GM19240 (cell line): ENCODE results near the gene IMMP2L.

Experiments
- DNase-seq: peaks from one replicate; pipeline ENCODE4 v3.0.0; 2011; ENCODE audit warnings: low spot score; ENCODE audit not compliant: insufficient read length

IMMP2L gene

DNA sequence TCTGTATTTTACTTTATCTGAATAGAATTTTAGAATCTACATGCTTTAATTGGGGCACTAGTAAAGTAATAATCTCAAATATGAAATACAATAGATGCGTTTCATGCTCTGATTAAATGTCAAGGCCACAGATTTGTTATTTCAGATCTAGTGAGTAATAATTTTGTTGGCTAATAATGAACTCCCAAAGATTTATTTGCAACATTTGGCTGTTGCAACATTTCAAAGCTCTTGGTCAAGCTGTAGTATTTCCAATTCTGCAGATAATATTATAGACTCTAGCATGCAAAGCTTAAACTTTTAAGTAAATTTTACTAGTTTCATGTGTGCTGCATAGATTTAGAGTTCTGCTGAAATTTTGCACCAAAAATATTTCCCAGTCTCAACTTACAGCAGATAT lies 454.7 kb downstream of the IMMP2L start:
- no peak for DNase-seq

DNA sequence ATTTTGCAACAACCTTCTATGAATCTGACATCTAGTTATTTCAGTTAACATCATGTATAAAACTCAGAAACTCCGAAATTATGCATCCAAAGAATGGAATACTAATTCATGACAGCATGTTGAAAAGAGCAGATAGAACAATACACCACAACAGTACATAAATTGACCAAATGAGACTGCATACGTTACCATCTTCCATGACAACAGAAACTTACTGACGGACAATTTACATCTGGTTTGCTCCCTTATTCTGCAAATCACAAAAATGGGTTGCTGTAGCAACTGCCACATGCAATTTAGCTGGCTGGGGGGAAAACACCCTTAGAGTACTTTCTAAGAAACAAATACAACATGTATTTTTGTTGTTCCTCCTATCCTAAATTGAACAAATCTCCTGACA lies 457.0 kb downstream of the IMMP2L start:
- no peak for DNase-seq

DNA sequence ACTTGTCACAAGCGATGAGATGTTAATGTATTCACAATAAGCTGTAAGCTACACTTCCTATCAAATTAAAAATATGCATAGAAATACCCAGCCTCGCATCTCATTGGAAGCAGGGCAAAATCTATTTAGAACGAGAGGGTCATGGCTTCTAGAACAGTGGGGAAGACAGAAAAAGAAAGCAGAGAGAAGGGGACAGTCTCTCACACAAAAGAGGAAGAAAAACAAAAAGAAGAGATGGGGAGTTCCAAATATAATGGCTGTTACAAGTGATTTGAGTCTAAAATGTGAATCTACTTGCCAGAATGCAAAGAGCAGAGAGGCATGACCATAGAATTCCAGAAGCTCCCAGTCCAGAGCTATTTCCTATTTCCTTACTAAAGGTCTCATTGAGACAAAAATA lies 457.6 kb downstream of the IMMP2L start:
- no peak for DNase-seq

DNA sequence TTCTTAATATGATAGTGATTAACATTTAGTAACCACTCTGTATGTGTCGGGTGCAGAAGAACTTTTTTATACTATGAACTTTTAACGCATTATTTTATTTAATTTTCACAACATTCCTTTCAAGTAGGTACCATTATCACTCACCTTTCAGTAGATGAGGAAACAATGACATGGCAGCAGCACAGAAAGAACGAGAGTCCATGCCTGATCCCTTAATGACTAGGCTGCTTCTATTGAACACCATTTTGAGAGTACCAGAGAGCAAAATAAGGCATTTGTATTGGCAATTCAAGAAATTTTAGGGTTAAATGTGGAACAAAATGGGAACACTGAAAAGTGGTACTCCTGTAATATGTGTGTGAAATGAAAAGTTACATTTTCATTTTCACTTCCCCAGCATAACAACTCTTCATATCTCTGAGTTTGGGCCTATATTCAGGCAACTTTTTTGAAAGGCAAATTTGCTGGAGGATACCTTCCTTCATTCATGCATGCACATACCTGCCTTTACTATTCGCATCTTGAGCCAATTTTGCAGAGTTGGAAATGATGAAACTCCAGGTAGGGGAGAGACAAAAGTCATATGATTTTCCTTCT lies 458.5 kb downstream of the IMMP2L start:
- DNase-seq, result no peak

DNA sequence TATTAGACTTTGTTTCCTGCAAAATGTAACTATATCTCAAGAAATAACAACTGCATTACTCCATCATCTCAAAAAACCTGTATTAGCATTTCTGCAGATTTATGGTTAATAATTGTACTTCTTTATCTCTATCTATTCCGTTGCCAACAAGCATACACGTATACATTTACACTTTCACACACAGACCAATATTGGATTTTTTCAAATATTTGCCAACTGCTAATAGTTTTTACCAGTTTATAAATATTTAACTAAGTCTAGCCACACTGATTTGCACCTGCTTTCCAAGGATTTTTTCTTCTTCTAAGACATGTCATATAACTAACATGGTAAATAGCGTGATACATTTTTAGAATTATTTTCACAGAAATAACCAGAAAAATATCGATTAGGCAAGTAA lies 459.2 kb downstream of the IMMP2L start:
- no peak for DNase-seq

DNA sequence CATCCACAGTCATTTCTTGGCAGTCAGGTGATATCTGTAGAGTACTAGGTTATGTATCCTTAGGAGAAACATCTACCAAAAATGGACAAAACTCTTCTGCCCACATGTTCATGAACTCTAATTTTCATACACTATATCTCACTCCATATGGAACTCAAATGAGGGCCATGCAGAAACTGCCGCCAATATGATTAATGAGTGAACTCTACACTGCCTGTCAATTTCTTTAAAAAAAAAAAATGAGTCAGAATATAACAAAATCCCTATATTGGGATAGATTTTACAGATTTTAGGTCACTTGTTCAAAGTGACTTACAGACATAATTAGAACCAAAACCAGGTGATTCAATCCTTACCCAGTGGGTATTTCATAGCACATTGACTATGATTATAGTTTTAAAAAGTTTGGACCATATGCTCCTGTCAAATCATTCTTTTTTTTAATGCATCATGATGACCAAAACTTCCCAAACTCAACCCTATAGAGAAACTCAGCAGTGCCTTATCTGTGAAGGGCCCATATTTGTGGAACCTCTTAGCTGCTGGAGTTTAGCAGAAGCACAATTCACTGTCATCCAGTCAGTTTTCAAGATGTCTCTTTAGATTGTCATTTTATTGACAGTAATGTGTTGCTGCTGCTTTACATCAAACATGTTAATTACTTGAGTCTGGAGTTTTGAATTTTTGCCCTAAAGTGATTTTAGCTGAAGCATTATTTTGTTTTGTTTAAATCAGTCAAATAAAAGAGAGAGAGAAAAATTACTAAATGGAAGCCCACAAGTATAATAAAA lies 460.2 kb downstream of the IMMP2L start:
- no peak for DNase-seq

DNA sequence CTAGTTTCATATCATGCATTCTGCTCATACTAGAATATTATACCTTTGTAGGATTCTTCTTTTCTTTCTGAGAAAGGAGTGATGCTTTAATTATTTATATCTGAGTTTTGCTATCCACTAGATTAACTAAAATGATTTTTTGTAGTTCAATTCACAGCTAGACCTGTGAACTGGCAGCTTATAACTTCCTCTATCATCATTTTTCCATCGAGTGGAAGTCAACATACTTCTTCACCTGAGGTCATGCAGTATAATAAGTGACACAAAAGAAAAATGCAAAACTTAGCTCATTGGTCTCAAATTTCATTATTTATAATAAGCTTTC lies 463.4 kb downstream of the IMMP2L start:
- no peak for DNase-seq

DNA sequence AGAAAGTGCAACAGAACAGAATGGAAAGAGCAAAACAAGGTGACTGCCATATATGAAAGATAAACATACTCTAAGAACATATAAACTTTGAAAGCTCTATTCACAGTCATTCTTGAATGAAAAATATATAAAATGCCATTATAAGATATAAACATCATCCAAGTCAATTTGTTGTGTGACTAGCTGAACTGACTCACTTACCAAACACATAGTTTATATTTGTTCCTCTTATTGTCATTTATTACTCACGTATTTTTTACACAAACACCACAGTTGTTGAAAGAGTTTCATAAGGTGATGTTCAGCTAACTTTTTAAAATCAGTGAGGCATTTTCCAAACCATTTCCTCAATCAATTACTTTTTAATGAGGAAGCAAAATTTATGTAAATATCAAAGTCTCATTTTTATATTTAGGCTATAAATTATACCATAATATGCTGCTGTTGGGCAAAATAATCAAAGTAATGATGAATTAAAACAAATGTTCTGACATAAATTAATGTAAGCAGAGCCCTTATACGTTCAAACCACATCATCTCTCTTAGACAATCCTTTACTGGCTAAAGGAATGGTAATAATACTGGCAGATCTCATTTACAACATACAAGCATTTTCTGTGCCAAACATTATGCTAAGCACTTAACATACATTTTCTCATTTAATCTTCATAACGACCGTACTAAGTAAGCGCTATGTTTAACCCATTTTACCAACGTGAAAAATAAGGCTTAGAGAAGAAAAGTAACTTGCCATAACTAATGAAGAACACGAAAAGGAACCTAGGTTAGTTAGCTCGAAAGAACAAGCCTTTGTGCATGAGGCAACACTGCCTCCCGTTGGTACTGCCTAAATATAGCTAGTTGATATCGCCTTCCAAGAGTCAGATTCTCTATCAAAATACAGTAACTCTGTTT lies 464.0 kb downstream of the IMMP2L start:
- no peak for DNase-seq

DNA sequence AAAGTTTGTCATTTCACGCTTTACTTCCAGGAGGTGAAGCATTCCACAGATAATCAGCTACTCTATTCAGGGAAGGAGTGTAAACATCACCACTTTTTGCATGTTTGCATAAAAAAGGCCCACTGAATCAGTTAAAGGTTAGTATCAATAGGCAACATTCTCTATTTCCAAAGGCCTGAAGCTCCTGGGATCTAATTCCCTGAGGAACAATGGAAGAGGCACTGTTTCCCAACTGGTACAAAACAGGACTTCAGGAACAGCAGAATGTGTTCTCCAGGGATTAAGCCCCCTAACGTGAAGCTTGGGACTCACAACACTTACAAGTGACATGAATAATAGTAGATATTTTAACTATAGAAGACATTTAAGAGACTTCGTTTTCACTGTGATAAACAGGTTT lies 465.3 kb downstream of the IMMP2L start:
- DNase-seq, result no peak

DNA sequence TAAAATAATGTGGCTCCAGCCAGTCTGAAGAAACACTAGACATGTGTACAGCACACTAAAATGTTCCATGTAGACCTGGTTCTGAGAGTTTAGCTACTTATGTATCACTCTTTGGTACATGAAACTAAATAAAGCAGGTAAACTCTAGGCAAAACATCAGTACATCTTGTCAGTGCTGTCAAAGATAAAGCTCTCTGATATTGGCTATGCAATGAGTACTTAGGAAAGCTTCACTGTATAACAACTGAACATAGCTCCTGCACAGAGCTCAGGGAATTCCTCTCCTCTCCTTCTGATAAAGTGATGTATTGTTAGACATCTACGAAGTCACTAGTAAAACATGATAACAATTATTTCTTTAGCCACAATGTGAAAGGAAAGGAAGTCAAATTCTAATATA lies 467.9 kb downstream of the IMMP2L start:
- DNase-seq, result no peak

DNA sequence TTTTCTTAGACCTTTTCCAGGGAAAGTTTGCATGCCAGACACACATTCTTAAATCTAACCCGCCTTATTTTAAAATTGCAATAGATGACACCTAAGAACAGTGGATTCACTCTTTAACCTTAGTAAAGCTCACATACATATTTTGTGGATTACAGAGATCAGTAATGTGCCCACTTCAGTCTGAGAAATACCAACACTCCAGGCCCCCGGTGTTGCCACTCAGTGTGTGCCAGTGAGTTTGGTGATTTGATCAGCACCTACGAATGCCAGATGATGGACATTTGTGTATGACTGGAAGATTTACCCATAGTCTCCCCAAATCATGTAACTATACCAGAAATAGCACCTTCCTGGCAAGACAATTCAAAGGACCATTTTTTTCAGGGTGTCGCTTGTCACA lies 468.8 kb downstream of the IMMP2L start:
- no peak for DNase-seq

DNA sequence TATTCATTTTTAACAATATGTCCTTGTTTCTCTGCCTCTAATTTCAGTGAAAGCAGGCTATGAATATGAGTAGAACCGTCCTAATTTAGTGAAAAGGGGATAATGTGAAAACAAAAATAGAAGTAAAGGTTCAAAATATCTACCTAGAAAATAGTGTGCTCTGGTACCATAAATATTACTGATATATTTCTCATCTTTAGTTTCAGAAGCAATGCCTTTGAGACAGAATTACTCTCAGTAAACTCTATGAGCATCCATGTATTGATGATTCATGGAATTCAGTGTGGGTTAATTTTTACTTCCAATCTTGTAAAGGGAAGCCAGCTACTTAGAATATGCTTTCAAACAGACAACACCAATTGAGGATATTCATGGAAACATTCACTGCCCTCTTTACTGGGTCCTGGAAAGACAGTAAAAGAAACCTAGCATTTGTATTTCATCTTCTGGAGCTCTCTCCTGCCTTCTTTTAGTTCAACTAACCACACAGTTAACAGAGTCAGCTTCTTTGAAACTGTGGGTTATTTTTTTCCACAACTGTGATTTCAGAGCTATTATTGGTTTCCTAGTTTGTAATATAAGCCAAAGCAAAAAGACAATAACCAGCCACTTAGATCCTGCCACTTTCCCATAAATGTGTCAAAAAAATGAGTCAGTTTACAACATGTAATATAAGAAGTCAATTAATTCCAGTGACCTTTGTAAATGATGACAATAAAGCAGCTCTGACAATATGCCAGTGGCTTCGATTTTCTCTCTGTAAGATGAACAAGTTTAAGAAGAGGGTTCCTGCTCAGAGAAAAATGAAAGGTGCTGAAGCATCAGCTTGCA lies 469.7 kb downstream of the IMMP2L start:
- no peak for DNase-seq

DNA sequence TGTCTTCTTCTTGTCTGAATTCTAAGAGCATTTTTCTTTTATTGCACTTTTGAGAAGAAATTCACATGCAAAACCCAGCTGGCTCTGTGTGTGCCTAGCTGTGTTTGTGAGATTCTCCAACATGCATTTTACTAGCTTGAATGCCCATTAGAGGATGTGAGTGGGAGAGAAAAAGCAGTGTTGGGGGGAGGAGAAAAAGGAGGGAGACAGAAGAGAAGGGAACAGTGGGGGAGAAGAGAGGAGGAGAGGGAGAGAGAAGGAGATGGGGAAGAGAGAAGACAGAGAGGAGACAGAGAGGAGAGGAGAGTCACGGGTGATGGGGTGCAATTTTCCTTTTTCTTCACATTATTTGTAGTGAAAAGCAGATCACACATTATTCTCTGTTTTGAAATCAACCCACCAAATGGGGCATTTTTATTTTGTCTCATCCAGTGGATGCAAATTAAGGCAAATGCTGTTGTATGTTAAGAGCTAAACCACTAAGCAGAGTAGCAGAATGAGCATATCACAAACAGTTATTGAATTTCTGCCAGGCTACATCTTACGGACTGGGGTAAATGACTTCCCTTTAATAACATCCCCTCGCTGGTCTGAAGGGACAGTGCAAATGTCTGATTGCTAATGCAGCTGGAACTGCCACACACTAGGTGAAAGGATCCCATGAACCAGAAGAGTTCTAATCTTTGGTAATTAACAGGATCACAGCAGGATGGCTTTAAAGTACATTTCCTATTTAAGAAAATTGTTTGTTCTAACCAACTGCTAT lies 470.5 kb downstream of the IMMP2L start:
- no peak for DNase-seq

DNA sequence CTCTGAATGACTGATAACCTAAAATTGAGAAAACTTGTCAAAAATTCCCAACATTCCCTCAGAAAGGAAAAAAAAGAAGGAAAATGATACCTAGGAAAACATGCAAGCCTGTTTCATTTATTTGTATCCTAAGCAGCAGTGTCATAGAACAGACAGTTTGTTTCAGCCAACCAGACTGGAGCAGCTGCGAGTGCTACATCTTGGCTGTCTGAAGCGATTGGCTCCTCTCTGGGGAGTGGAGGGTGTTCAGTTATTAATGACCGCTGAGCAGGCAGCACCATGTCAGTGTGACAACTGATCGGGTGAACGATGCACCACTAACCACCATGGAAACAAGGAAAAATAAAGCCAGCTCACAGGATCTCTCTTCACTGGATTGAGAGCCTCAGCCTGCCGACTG lies 471.4 kb downstream of the IMMP2L start, which contains the start of gene LRRN3:
Gene LRRN3, plus strand, starts transcription at position 282 of the 400 bp plus-strand sequence. CDS start 31,646 bp downstream, outside the sequence.
- no peak for DNase-seq

DNA sequence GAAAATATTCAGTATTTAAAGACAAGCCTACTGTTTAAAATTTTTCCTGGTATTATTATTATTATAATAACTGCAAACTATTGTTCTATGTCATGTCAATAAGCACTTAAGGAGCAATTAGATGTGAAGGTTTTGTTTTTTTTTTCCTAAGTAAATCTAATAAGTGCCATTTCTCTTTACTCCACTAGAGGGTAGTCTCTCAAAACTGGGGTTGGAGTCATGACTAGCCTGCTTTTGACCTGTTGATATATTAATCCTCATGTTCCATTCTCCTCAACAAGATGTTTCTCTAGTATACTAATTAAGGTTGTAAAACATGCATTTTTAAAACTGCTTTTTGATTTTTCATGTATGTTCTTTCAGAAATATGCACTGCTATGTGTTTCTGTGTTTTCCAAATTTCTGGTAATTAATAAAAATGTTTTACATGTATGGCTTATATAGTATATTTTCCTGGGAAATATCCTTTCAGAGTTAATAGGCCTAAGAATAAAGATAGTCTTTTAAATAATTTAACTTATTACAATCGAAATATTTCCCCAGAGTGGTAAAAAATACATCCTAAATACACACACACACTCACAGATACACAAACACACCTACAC lies 472.4 kb downstream of the IMMP2L start:
- no peak for DNase-seq

DNA sequence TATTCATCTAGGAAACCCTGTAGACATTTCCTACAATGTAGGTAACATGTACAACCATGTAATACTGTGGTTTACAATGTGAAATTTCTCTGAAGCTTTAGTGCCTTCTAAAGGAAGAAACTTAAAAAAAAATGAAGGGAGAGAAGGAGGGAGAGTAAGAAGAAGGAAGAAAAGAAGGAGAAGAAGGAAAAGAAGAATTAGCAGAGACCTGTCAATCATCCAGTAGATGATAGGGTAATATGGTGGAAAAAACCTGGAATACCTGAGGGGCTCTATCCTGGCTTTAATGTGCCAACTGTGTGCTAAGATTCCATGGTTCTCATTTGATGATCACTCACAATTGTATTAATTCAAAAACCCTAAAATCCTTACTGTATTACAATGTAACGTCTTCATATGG lies 474.0 kb downstream of the IMMP2L start:
- DNase-seq, result no peak

DNA sequence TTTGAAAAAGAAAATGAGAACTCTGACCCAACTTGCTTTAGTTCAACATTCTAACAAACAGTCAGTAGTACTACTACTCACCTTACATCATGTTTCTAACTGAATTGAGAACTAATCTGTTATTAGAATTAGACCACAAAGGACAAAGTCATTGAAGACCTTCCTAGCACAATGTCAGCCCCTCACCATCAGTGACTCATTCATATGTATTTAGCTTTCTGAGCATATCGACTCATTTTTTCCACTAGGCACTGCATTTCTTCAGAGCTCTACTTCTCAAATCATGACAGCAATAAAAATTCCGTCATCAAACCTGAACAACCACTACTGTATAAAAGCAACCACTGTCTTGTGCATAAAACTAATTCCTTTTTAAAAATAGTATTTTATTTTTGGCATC lies 475.8 kb downstream of the IMMP2L start:
- no peak for DNase-seq

DNA sequence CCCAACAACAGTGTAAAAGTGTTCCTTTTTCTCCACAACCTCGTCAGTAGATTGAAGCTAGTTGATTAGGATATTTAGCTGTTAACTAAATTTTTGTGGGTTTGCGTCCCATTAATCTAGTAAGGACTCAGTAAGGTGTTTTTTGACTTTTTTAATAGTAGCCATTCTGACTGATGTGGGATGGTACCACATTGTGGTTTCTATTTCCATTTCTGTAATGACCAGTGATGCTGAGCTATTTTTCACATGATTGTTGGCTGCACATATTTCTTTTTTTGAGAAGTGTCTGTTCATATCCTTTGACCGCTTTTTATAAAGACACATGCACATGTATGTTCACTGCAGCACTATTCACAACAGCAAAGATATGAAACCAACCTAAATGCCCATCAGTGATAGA lies 476.9 kb downstream of the IMMP2L start:
- DNase-seq, result no peak

DNA sequence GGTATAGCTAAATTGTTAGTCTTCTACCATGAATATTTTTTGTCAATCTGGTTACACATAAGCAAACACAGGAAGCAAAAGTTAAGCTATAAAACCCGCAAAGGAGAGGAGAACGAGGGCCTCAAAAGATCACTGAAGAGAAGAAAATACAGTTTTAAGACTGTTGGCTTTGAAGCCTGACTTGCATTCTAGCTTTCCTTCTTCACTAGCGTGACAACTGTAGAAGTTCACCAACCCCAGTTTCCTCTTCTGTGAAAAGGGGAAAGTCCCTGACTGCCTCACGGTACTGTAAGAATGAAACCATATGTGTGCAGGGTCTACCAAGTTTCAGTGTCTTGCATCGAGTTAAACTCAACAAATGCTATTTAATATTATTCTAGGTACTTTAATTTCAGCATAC lies 478.9 kb downstream of the IMMP2L start:
- peak; percentile 23 for DNase-seq

DNA sequence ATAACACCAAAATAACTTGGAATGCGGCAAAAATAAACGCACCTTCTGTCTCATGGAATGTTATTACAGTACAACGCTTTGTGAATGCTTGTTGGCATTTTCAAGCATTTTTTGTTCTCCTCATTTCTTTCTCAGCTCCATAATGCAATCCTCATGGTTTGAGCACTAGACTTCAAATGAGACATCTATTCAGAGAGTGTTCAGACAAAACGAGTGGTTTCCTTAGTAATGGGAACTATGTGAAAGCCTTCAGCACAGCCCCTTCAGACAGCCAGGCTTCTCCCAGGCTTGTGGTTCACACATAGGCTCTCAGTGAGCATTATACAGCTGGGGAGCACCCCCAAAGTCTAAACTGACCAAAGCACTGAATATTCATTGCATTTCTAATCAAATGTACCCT lies 479.9 kb downstream of the IMMP2L start:
- DNase-seq, result no peak
